GM18526 (cell line): ENCODE measurements around the gene CPNE5.

Experiments
- POLR2A ChIP-seq: IDR thresholded peaks from 3 replicates; pipeline ENCODE4 v1.6.1; 2011; ENCODE audit not compliant: insufficient read length; ENCODE audit errors: extremely low read depth

The CPNE5 gene

GRCh38 chr6:36847152-36847551, 7.9 kb upstream of the CPNE5 start:
- no peak for TF ChIP-seq POLR2A

DNA sequence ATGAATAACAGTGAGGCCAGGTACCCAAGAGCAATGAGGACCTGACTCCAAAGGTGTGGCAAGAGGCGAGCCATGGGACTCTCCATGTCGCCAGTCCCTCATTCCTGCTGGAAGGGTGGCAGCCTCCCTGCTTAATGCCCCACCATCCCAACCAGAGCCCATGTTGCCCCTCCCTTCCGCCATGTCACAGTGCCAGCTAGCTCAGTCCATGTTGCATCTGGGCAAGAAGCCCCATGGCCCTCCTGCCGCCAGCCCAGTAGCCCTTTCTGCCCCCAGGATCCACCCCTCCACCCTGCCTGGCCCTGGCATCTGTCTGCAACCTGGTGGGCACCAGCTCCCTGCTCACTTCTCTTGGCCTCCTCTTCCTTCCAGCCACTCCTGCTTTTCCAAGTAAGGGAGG, 6.0 kb upstream of the CPNE5 start:
- TF ChIP-seq POLR2A = no peak

DNA sequence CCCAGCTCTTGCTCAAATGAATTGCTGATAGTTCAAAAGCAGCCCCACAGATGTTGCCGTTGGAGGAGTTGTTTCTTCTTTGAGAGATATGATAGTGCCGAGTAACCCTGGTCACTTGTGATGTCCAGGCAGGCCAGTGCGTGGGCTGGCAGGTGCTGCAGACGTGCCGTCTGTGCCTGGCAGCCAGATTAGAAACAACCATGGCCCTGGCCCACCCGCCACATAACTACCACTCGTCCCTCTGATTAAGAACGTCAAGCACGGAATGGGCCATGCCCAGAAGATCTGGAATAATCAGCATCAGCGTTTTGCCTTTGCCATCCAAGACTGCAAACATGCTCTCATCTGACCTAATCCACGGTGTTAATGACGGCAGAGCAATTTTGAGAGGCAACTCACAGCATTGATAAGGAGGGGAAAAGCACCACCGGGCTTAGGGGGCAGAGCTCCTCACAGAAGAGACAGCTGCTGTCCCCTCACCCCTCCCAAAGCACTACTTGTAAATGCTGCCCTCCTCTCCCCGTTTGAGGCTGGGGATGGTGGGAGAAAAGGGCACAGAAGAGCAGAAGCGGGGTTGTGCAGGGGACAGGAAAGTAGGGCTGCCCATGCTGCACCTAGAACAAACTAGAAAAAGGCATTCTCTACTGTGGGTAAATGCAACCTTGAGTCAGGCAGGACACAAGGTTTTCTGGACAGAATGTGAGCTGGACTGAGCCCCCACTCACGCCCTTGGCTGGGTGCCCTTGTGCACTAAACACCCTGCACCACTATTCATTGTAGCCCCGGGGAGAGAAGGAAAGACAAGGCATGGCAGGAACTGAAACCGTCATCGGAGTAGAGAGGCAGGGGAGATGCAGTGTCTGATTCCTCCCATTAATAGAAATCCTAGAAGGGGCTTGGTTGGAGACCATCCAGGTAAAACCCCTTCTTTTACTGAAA, 5.3 kb upstream of the CPNE5 start:
- TF ChIP-seq POLR2A = no peak

GRCh38 chr6:36843170-36843569, 3.9 kb upstream of the CPNE5 start:
- TF ChIP-seq POLR2A = no peak

GRCh38 chr6:36841756-36842155, 2.5 kb upstream of the CPNE5 start:
- no peak for TF ChIP-seq POLR2A

DNA sequence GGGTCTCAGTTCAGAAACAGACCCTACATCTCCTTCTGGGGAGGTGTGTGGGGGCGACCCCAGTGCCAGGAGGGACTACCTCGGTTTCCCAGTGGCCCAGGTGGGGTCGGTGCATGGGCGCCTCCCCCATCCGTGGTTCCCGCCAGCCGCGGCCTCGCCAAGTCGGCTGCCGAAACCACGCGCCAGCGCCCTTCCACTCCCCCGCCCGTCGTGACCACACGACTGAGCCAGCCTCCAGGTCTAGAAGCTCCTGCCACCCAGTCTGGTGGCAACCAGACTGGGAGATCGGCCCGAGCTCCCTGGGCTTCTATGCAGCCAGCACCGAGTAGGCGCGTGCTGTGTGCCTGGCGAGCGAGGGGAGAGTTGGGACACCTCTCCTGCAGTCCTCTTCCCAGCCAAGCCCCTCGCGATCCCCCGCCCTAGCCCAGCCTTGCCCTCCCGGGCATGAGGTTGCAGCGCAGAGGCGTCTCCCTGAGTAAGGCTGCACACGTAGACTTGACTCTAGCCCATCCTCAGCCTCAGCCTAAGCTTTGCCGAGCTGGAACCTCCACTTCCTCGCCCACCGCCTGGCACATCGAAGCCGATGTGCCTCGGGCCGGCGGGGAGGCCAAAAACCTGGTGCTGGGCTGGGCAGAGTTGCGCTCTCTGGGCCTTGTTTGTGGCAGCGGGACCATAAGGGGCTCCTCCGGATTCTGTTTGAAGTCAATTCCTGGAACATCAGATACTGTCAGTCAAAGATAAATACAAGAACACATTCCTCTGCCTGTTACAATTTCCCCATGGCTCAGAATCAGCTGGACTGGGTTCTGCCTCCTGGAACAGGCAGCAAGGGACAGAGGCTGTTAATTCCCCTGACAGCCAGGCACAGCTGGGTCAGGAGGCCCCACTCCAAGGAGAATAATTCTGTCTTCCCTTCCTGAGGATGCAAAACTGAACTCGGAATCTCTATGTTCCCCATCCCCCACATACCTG, 1.5 kb upstream of the CPNE5 start:
- TF ChIP-seq POLR2A = no peak

GRCh38 chr6:36839749-36840431, 646 bp upstream of the CPNE5 start:
- TF ChIP-seq POLR2A = no peak

GRCh38 chr6:36837686-36838085, 1.6 kb downstream of the CPNE5 start:
- TF ChIP-seq POLR2A = no peak

GRCh38 chr6:36837022-36837339, 2.3 kb downstream of the CPNE5 start:
- TF ChIP-seq POLR2A = no peak

DNA sequence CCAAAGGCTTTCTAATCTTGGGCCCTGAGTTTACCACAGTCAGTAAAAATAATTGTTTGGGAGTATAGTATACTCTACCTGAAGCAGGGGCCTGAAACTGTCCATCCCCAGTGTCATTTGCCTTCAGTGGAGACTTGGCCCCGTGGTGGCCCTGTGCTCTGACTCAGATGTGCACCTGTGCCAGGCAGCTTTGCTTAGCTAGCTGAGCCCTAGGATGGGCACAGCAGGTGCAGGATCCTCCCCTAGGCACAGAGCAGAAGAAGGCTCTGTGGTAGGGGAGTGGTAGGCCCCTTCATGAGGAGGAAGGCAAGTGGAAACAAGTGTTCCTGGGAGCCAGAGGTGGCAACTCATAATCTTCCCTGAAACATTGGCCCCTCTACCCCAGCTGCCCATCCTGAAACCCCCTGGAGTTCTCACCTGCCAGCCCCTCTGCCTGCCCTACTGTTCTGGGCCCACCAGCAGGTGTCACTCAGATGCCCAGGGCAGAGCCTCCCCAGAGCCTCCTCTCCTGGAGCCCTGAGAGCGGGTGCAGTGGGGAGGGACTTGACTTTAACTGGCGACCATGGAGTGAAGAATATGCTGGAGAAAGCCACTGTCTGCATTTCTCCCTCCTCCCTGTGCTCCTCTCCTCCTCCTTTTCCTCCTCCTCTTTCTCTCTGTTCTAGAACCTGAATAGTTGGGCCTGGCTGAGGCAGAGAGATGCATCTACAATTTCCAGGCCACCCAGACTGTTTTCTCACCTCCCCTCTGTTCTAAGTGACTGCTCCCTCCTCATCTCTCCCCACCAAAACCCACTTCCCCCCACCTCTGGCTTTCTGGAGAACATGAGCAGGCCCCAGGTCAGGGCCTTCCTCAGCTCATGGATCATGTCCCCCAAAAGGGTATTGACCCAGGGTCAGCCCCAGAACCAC, 2.9 kb downstream of the CPNE5 start:
- TF ChIP-seq POLR2A = no peak

- TF ChIP-seq POLR2A = no peak
These were observed 4.5 kb downstream of the CPNE5 start for GRCh38 chr6:36834576-36835341.

DNA sequence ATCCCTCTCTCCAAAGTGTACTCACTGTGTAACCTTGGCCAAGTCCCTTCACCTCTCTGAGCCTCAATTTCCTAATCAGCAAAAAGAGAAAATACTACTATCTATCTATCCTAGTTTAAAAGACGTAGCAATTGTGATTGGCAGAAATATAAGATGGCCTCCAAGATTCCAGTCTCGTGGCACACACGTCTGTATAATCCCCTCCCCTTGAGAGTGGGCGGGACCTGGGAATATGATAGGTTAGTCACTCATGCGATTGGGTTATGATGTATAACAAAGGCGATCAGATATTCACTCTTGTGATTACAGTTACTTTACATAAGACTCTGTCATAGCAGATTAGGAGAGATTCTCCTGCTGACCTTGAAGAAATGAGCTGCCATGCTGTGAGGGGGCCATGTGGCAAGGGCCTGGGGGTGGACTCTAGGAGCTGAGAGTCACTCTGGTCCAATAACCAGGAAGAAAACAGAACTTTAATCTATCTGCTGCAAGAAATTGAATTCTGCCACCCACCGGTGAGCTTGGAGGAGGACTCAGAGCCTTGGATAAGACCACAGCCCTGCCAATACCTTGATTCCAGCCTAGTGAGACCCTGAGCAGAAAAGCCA, 6.0 kb downstream of the CPNE5 start:
- no peak for TF ChIP-seq POLR2A

DNA sequence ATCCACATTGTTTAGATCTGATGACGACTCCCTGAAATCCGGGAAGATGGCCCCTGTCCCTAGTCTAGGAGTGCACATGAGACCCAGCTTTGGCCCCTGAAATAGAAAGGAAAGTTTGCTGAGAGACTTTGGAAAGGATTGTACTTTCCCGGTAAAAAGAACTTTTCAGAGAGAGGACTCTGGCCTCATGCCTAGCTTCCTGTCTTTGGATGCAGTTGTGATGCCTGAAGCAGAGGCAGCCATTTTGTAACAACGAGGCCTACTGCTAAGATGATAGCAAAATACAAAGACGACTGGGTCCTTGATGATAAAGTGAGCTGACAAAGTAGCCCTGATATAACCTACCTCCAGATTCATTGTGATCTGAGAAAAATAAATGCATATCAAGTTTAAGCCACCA, 6.9 kb downstream of the CPNE5 start:
- TF ChIP-seq POLR2A = no peak
